ENCODE results near the gene SPTLC2.

DNA sequence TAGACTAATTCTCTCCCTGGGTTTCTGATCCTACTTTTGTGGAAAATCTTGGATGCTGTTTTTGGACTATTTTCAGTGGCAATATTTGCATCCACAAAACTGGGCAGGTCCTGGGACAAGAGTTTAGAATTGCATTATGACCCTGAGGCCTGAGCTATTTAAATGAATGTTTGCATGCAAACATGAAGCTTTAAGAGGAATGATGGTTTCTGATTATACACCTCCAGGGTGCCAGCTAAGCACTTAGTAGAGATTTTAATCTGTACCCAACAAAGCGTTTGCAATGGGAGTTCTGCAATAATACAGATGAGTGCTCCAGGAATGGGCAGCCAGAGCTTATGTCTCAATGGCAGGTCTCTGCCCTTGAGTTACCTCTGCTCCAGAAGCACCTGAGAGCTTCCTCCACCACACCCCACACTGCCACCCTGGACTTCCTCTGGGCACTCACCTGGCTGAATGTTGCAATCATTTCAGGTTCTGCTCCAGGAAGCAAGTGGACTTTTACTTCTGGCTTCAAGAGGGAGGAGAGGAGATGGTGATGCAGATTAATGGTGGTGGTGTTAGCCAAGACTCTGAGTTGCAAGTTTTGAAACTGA is 6.0 kb upstream of the SPTLC2 start:
- TF ChIP-seq, protein P1, sequence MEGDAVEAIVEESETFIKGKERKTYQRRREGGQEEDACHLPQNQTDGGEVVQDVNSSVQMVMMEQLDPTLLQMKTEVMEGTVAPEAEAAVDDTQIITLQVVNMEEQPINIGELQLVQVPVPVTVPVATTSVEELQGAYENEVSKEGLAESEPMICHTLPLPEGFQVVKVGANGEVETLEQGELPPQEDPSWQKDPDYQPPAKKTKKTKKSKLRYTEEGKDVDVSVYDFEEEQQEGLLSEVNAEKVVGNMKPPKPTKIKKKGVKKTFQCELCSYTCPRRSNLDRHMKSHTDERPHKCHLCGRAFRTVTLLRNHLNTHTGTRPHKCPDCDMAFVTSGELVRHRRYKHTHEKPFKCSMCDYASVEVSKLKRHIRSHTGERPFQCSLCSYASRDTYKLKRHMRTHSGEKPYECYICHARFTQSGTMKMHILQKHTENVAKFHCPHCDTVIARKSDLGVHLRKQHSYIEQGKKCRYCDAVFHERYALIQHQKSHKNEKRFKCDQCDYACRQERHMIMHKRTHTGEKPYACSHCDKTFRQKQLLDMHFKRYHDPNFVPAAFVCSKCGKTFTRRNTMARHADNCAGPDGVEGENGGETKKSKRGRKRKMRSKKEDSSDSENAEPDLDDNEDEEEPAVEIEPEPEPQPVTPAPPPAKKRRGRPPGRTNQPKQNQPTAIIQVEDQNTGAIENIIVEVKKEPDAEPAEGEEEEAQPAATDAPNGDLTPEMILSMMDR (IDR thresholded peaks at IDR 0.05 in 2 of 3, conservative IDR thresholded peaks at IDR 0.05 in 1 of 3; ENCODE audit: borderline replicate concordance in 1 of 3, insufficient read depth in 1 of 3, low read depth in 2 of 3, low read length in 2 of 3): no peak
- TF ChIP-seq POLR2A (IDR thresholded peaks at IDR 0.05; ENCODE audit: borderline replicate concordance, extremely low read depth, insufficient read depth, insufficient read length): no peak
- TF ChIP-seq CBX3 (IDR thresholded peaks at IDR 0.05; ENCODE audit: low read depth): no peak
- no peak for TF ChIP-seq EZH2phosphoT487 (IDR thresholded peaks at IDR 0.05; ENCODE audit: borderline replicate concordance)
- no peak for TF ChIP-seq YY1 (IDR thresholded peaks at IDR 0.05; ENCODE audit: extremely low read depth, insufficient replicate concordance, low read depth, low read length)
- TF ChIP-seq POLR2AphosphoS5 (IDR thresholded peaks at IDR 0.05; ENCODE audit: low read depth, low read length): no peak
- TF ChIP-seq, protein P2, sequence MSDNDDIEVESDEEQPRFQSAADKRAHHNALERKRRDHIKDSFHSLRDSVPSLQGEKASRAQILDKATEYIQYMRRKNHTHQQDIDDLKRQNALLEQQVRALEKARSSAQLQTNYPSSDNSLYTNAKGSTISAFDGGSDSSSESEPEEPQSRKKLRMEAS (IDR thresholded peaks at IDR 0.05): peak; percentile 9; the same call in 1 of the 2 replicates
